Measurements from ENCODE around the gene APOC3. TPM values are rescaled to one million over a fixed set of nuclear protein-coding genes. Genes with fewer than 3 reads are reported as not detected.

The APOC3 gene
- total and polyA plus RNA-seq, 2 donors (not counting 1 experiment from before 2014, with no cell fraction given): not detected

DNA sequence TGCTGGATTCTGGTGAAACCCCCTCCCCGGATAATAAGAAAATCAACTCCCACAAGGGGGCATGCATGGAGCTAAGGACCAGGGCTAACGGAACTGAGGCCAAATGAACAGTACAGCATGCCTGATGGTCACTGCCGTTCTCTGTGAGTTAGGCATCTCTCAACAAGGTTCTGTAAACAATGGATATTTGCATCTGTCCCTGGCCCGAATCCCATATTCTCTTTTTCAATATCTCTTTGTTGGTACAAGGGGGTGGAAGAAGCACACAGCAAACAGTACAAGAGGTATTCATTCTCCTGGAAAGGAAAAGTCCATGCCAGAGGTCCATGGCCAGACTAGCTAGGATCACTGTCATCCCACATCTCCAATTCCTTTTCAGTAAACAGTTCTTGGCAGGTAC lies 39.9 kb downstream of the APOC3 start:
- Histone ChIP-seq H3K4me2 (ENCODE audit: extremely low read depth, insufficient read depth, low read length) (no peak overlapping the region), H3K27me3 (ENCODE audit: control insufficient read depth, insufficient read depth, low read length) (no peaks in the 10 kb centered on the region), H3K36me3 (ENCODE audit: control insufficient read depth, insufficient read depth, low read length) (peaks cover 9% of the 10 kb centered on the region), H3K4me3 (replicated peaks in 1 of 4; ENCODE audit: control extremely low read depth in 1 of 4, insufficient read depth in 1 of 4, low read depth in 3 of 4, low read length in 4 of 4) (no peak overlapping the region), H3K9me3 (ENCODE audit: control insufficient read depth, insufficient read depth, low read depth, low read length) (no peaks in the 10 kb centered on the region), H2AFZ (ENCODE audit: low read length) (no peak overlapping the region), H3K27ac (ENCODE audit: insufficient read depth, low read length) (no peak overlapping the region), H3K4me1 (ENCODE audit: control insufficient read depth, extremely low read depth, insufficient read depth, low read length) (peaks cover 5% of the 10 kb centered on the region), H3K9ac (ENCODE audit: insufficient read depth, low read length) (no peak overlapping the region), H3K79me2 (ENCODE audit: control insufficient read depth, insufficient read depth, low read length) (no peaks in the 10 kb centered on the region), H4K20me1 (ENCODE audit: control insufficient read depth, extremely low read depth, insufficient read depth, low read length) (no peaks in the 10 kb centered on the region)
- TF ChIP-seq EZH2 (IDR thresholded peaks at IDR 0.05; ENCODE audit: low read length, missing control alignments): no peak
- TF ChIP-seq, protein P1, sequence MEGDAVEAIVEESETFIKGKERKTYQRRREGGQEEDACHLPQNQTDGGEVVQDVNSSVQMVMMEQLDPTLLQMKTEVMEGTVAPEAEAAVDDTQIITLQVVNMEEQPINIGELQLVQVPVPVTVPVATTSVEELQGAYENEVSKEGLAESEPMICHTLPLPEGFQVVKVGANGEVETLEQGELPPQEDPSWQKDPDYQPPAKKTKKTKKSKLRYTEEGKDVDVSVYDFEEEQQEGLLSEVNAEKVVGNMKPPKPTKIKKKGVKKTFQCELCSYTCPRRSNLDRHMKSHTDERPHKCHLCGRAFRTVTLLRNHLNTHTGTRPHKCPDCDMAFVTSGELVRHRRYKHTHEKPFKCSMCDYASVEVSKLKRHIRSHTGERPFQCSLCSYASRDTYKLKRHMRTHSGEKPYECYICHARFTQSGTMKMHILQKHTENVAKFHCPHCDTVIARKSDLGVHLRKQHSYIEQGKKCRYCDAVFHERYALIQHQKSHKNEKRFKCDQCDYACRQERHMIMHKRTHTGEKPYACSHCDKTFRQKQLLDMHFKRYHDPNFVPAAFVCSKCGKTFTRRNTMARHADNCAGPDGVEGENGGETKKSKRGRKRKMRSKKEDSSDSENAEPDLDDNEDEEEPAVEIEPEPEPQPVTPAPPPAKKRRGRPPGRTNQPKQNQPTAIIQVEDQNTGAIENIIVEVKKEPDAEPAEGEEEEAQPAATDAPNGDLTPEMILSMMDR (conservative IDR thresholded peaks at IDR 0.05 in 1 of 2, IDR thresholded peaks at IDR 0.05 in 1 of 2; ENCODE audit: low read depth in 1 of 2, low read length in 2 of 2): no peak
- no peak for DNase-seq (ENCODE audit: low read depth in 2 of 2)

DNA sequence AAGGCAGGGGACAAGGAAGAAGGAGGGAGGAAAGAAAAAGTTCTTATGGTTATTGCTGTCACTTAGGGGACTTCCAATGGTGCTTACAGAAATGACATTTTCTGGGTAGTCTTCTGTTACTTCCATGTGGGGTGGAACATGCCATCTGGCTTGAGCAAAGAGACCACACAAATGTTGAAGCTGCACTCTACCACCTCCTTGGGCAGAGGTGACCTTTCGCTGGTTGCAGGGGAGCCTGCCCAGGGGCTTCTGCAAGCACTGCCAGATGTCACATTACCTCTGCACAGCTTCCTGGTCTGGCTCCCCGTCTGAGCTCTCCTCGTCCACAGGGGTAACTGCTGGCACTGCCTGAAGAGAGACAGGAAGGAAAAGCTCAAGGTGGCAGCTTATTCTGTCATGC lies 40.3 kb downstream of the APOC3 start:
- Histone ChIP-seq H3K27ac (ENCODE audit: insufficient read depth, low read length) (no peak overlapping the region), H3K9me3 (ENCODE audit: control insufficient read depth, insufficient read depth, low read depth, low read length) (no peaks in the 10 kb centered on the region), H2AFZ (ENCODE audit: low read length) (no peak overlapping the region), H3K79me2 (ENCODE audit: control insufficient read depth, insufficient read depth, low read length) (no peaks in the 10 kb centered on the region), H3K27me3 (ENCODE audit: control insufficient read depth, insufficient read depth, low read length) (no peaks in the 10 kb centered on the region), H3K9ac (ENCODE audit: insufficient read depth, low read length) (no peak overlapping the region), H3K4me1 (ENCODE audit: control insufficient read depth, extremely low read depth, insufficient read depth, low read length) (peaks cover 5% of the 10 kb centered on the region), H3K4me3 (replicated peaks in 1 of 4; ENCODE audit: control extremely low read depth in 1 of 4, insufficient read depth in 1 of 4, low read depth in 3 of 4, low read length in 4 of 4) (no peak overlapping the region), H3K4me2 (ENCODE audit: extremely low read depth, insufficient read depth, low read length) (no peak overlapping the region), H3K36me3 (ENCODE audit: control insufficient read depth, insufficient read depth, low read length) (peaks cover 10% of the 10 kb centered on the region), H4K20me1 (ENCODE audit: control insufficient read depth, extremely low read depth, insufficient read depth, low read length) (no peaks in the 10 kb centered on the region)
- TF ChIP-seq EZH2 (IDR thresholded peaks at IDR 0.05; ENCODE audit: low read length, missing control alignments): no peak
- TF ChIP-seq, protein P1 (conservative IDR thresholded peaks at IDR 0.05 in 1 of 2, IDR thresholded peaks at IDR 0.05 in 1 of 2; ENCODE audit: low read depth in 1 of 2, low read length in 2 of 2): no peak
- DNase-seq (ENCODE audit: low read depth in 2 of 2): no peak

DNA sequence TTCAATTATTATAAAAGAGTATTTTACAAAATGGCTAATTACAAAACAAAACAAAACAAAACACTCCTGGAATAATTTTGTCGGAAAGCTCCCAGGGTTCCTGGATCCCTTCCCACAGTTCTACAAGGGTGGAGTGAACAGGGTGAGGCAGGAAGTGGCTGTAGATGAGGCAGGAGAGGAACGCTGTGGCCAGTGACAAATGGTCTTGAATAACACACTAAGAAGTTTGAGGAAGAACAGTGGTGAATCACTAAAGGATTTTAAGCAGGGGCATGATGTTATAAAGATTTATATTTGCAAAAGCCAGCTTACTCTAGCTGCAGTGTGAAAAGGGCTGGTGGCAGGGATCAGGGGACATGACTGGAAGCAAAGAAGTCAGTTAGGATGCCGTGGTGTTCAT lies 41.5 kb downstream of the APOC3 start:
- peak overlapping the region; percentile 53 for H3K27ac ChIP-seq (ENCODE audit: insufficient read depth, low read length)
- peaks cover 5% of the 10 kb centered on the region for H3K4me1 ChIP-seq (ENCODE audit: control insufficient read depth, extremely low read depth, insufficient read depth, low read length)
- H3K4me2 ChIP-seq (ENCODE audit: extremely low read depth, insufficient read depth, low read length): no peak overlapping the region
- no peak overlapping the region for H3K4me3 ChIP-seq (replicated peaks in 1 of 4; ENCODE audit: control extremely low read depth in 1 of 4, insufficient read depth in 1 of 4, low read depth in 3 of 4, low read length in 4 of 4)
- no peaks in the 10 kb centered on the region for H3K9me3 ChIP-seq (ENCODE audit: control insufficient read depth, insufficient read depth, low read depth, low read length)
- peak; percentile 78 to 95 for DNase-seq (ENCODE audit: low read depth in 2 of 2)
- H3K27me3 ChIP-seq (ENCODE audit: control insufficient read depth, insufficient read depth, low read length): no peaks in the 10 kb centered on the region
- H3K36me3 ChIP-seq (ENCODE audit: control insufficient read depth, insufficient read depth, low read length): peaks cover 11% of the 10 kb centered on the region
- H3K79me2 ChIP-seq (ENCODE audit: control insufficient read depth, insufficient read depth, low read length): no peaks in the 10 kb centered on the region
- no peak for TF ChIP-seq EZH2 (IDR thresholded peaks at IDR 0.05; ENCODE audit: low read length, missing control alignments)
- TF ChIP-seq, protein P1 (conservative IDR thresholded peaks at IDR 0.05 in 1 of 2, IDR thresholded peaks at IDR 0.05 in 1 of 2; ENCODE audit: low read depth in 1 of 2, low read length in 2 of 2): no peak
- H3K9ac ChIP-seq (ENCODE audit: insufficient read depth, low read length): no peak overlapping the region
- H4K20me1 ChIP-seq (ENCODE audit: control insufficient read depth, extremely low read depth, insufficient read depth, low read length): no peaks in the 10 kb centered on the region
- no peak overlapping the region for H2AFZ ChIP-seq (ENCODE audit: low read length)

Measured in fibroblast of lung (primary cell).